OCI-M1 (cell line): ENCODE data around the gene MMP2.
A peak's percentile ranks its signal among the peaks of the same experiment; 100 is the strongest.

ENCODE experiments used
- DNase-seq: peaks from one replicate; lab custom pipeline; 2025; lab: John Stamatoyannopoulos, UW

Gene MMP2

DNA sequence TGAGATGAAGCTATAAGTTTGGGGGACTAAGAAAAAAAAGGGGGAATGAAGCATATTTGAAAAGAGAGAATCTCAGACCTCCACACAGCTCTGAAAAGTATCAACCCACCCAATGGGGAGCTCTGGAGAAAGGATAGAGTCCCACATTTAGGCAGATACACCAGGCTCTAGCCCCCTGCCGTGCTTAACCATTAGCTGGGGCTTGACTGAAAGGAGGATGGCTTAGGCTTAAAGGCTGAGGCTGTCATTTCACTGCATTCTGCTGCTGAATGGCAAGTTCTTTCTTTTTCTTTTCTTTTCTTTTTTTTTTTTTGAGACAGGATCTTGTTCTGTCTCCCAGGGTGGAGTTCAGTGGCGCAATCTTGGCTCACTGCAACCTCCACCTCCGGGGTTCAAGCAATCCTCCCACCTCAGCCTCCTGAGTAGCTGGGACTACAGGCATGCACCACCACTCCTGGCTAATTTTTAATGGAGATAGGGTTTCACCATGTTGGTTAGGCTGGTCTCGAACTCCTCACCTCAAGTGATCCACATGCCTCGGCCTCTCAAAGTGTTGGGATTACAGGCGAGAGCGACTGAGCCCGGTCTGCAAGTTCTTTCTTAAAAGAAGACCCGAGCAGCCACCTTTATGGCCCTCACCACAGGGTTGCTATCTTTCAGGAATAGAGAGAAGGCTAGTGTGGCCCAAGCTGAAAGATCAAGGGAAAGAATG lies 9.0 kb upstream of the MMP2 start:
- DNase-seq = no peak

DNA sequence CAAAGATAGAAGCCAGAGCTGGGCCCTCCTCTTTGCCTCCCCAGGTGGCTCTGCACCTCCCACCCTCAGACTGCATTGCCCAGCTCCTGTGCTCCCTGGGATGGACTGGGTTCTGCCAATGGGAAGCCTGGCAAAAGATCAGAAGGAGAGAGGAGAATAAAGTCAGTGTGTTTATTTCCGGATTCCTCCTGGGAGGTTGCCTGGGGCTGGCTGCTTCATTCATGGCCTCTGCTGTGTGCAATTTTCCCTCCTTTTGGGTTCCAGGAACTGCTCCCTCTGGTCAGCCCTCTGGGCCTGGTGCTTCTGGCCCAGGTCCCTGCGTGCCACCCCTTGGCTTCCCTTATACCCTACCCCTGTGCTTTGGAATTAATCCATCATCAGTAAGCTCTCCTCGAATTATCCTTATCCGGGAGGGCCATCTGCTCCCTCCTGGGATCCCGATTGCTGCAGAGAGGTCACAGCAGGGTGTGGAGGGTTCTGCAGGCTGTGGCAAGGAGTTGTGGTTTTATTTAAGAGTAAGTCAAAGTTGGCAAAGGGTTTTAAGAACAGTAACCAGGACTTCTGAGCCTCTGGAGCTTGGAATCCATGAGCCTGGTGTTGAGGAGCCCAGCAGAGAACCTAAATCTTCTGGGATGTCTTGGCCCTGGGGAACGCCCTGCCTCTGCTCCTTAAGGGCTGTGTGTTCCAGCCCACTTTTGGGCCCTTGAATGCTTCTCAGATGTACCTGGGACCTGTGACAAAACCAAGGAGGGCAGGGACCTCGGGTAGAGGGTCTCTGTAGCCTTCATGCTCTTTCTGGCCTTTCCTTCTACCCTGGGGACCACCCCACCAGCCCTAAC lies 8.2 kb upstream of the MMP2 start:
- peak; percentile 4 for DNase-seq

DNA sequence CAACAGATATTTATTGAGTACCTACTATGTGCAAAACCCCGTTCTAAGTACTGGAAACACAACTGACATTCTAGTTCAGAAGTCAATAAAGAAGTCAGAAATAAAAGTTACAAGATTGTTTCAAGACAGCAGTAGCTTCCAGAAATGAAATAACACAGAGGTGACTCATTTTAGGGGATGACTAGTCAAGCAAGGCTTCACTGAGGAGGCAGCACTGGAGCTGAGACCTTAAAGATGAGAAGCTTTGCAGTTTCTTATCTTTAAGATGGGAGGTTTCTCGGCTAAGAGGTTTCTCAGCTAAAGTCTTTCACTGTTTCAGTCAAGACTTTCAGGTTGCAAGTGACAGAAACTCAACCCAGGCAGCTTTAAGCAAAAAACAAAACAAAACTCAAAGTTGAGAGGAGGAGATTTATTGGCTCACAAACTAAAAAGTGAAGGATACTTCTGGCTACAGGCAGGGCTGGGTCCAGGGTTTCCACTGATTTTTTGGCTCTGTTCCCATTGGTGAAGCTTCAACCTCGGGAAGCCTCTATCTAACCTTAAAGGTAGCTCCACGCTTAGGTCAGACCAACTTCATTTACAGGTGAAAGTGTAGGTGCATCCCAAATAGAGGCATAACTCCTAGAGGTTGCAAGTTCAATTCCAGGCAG lies 7.4 kb upstream of the MMP2 start:
- peak; percentile 28 for DNase-seq

DNA sequence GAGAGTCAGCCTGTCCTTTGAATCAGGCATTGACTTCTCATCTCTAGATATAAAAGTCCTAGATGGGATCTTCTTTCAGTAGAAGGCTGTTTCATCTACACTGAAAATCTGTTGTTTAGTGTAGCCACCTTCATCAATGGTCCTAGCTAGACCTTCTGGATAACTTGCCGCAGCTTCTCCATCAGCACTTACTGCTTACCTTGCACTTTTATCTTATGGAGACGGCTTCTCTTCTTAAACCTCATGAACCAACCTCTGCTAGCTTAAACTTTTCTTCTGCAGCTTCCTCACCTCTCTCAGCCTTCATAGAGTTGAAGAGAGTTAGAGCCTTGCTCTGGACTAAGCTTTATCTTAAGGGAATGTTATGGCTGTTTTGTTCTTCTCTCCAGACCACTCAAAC lies 5.4 kb upstream of the MMP2 start:
- DNase-seq = no peak

DNA sequence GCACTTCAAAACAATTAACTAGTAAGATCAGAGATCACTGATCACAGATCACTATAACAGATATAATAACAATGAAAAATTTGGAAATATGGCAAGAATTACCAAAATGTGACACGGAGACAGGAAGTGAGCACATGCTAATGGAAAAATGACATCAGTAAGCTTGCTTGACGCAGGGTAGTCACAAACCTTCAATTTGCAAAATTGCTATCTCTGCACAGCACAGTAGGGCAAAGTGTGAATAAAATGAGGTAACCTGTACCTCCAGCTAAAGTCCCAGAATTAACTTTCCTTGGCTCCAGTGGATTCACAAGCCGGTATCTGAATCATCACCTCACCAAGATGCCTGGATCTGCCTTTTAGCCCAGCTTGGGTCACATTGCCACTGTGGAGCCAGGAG lies 4.2 kb upstream of the MMP2 start:
- DNase-seq = no peak

DNA sequence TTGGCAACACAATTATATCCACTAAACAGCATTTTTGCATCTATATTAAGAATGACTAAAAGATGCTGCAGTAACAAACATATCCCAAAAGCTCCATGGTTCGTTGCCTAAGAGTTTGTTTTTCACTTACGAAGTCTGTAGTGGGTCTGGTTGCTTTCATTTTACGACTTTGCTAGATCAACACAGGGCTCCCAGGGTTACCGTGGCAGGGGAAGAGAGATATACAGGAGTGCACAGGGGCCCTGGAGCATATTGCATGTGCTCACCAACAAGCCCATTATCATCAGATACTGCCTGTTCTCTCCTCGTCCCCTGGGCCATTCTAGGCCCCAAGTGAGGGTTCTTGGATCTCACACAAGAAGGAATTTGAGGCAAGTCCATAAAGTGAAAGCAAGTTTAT lies 3.1 kb upstream of the MMP2 start:
- DNase-seq = peak; percentile 27

DNA sequence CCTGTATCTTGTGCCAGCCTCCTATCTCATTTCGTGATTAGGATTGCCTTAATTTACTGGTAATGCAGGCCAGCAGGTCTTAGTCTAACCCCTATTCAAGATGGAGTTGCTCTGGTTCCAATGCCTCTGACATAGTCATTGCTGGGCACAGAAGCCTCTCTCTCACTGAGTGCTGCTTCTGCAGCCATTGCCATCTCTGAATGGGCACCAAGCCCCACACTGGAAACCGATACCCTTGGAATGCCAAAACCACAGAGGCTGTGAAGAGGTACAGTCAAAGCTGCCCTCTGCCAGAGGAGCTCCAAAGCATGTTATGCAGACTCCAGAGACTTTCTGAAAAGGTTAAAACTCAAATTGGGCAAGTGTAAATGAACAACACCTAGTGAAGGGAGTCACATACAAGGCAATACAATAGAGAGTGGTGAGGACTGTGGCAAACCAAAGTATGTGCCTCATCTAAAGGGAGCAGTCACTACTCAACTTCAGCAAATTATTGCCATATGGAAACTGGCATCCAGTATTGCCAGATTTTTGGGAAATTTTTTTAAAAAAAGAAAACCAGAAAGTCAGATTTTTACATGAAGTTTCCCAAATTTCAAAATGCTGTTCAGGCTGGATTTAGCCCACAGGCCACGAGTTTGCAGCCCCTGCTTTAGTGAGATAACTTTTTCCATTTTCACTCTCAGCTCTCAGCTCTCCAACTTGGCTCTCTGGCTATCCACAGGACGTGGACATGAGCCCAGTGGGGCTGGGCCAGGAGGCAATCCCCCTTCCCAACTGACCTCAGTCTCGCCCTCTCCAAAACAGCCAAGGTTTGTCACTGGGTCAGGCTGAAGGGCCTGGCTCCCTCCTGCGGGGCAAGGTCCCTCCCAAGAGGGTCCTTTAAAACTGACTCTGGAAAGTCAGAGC lies 2.1 kb upstream of the MMP2 start:
- DNase-seq = no peak

DNA sequence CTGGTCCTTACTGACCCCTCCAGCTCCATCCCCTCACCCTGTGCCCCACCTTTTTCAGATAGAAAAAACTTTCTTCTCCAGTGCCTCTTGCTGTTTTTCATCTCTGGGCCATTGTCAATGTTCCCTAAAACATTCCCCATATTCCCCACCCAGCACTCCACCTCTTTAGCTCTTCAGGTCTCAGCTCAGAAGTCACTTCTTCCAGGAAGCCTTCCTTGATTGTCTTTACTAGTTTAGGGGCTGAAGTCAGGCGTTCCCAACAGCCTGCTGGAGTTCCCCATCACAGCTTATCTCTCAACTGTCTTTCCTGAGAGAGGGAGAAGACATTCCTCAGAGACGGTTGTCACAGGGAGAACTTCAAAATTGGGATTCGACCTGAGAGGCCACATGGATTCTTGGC lies 1.3 kb upstream of the MMP2 start:
- no peak for DNase-seq

DNA sequence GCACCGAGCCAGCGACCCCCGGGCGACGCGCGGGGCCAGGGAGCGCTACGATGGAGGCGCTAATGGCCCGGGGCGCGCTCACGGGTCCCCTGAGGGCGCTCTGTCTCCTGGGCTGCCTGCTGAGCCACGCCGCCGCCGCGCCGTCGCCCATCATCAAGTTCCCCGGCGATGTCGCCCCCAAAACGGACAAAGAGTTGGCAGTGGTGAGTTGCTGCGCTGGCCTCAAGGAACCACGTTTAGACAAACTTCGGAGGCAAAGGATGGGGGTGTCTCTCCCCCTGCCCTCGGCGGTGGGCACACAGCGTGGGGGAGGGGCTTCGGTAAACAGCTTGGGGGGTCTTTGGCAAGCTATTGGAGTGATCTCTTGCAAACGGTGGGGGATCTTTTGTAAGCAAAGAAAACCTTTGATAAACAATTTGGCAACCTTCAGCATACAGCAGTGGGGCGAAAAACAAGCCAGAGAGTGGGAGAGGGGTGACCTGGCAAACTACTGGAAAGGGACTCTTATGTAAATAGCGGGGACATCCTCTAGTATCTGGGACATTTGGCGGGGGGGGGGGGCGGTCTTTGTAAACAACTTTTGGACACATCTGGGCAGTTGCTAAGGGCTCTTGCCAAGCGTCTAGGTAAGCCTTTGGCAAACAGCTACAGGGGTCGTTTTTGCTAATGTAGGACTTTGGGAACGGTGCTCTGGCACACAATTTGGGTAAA lies 587 bp downstream of the MMP2 start:
- DNase-seq = peak; percentile 25

DNA sequence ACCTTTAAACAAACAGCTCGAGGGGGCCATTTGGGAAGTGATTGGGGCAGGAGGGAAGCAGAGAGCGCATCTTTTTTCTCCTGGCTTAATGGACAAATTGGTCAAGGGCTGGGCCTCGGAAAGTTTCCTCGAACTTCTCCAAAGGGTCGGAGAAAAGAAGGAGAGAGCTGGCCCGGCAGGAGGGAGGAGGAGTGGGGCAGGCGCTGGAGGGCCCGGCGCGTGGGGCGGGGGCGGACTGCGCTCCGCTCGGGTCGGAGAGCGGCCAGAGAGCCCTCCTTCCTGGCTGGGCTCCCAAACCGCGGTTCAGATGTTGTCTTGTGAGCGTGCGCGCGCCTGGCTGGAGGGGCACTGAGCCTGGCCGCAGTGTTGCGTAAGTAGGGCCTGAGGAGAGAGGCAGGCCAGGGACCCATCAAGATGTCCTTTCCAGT lies 1.2 kb downstream of the MMP2 start:
- DNase-seq = peak; percentile 88

DNA sequence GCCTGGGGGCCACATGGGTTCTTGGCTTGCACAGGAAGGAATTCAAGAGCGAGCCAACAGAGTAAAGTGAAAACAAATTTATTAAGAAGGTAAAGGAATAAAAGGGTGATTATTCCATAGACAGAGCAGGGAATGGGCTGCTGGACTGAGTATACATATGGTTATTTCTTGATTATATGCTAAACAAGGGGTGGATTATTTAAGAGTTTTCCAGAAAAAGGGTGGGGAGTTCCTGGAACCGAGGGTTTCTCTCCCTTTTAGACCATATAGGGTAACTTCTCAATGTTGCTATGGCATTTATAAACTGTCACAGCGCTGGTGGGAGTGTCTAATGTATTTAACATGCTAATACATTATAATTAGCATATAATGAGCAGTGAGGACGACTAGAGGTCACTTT lies 2.0 kb downstream of the MMP2 start:
- peak; percentile 32 for DNase-seq

DNA sequence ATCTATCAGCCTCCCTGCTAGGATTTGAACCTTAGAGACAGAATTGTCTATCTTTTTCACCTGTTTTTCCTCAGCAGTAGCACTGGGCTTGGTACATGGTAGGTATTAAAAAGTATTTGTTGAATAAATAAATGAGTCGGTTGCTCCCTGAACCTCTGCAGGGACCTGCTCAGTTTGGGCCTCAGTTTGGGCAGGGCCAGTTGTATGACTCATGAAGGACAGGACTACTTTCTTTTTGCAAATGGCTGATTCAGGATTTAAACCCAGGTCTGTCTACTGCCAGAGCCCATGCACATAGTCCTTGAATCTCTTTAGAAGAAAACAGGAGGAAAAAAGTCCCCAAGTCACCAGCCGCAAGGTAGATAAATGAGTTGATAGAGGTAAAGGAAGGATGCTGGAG lies 3.1 kb downstream of the MMP2 start:
- DNase-seq = no peak

DNA sequence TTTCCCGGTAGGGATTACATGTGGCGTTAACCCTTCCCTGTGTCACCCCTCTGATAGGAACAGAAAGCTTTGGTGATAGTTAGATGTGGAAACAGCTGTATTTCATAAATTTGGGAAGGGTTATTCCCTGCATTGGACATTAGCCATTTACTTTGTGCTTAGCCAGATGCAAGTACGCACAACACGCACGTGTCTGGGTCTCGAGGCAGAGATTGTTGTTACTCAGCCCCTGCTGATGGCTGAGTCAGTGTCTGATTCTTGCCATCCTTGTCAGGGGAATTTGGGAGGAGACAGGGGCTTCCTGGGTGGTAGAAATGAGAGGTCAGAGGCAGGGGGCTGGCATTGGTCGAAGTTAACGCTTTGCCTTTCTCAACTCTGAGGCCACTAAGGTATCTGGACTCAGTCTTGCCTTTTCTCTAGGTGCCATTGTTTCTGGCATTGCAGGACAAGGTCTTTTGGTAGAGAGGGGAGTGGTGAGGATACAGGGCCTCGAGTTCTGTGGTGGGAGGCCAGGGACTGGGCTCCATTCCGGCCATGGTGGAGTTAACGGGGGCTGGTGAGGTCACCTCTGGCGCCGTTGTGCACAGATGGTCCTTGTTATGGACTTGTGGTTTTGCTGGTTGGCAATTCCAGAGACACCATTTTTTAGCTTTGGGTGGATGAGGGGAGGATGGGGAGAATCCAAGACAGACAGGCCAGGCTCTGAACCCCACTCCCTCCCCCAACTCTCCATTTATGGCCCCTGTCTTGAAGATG lies 8.2 kb downstream of the MMP2 start:
- DNase-seq = no peak

DNA sequence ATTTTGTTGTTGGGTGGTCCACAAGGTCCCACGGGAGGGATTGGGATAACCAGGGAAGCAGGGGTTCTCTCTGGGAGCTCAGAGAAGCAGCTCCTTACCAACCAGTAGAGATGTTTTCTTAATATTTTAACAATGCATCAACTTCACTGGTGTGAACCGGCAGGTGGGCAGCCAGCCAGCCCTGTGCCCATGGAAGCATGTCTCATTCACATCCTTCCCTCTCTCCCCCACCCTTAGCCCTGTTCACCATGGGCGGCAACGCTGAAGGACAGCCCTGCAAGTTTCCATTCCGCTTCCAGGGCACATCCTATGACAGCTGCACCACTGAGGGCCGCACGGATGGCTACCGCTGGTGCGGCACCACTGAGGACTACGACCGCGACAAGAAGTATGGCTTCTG lies 9.3 kb downstream of the MMP2 start:
- DNase-seq = no peak

DNA sequence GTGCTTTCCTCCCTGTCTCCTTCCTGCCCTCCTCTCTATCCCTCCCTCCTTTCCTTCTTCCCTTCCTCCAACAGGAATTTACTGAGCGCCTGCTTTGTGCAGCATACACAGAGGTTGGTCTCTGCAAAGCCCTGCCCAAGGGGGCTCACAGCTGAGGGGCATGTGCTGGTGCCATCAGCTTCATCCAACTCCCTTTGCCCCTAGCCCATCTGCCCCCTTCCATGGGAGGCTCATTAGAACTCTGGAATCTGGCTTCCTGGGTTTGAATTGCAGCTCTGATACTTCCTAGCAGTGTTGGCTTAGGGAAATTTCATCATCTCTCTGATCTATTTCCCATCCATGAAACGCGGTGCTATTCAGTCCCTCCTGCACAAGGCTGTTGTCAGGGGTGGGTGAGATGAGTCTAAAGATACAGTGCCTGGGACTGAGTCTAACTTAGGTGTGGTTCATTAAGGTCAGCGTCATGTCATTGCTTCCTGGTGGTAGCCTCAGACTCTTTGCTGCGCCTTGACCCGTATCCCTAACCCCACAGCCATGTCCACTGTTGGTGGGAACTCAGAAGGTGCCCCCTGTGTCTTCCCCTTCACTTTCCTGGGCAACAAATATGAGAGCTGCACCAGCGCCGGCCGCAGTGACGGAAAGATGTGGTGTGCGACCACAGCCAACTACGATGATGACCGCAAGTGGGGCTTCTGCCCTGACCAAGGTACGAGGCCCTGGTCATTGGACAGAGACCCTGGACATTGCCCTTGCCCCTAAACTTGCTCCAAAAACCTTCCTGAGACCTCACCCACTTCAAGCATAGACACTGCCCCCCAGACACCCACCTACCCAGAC lies 10.3 kb downstream of the MMP2 start:
- DNase-seq = no peak

DNA sequence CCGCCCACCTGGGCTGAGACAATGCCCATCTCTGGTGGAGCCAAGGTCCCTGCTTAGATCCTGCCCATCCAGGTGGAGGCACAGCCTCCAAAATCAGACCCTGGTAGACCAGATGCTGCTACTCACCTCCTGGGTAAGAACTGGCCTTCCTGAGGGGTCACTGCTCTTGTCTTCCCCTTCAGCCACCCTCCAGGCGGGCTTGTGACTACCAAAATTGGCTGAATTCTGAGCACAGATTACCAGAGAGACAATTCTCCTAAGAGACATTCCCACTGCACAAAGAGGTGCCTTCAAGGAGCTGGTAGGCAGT lies 10.9 kb downstream of the MMP2 start:
- DNase-seq = no peak

DNA sequence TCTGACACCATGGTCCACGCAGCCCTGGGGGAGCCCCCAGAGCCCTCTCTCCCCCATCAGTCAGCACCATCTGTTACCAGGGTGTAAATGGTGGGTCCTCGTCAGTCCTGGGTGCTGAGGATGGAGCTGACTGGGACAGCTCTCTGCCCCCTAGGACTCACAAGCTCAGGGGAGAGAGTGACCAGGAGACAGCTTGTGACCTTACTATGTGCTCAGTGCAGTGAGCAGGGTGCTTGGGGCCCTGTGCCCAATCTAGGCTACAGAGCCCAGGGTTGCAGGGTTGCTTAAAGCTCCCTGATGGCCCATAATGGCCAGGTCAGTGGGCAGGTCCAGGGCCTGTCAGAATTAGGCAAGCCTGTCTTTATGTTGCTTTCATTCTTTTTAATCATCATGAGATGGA lies 11.3 kb downstream of the MMP2 start:
- no peak for DNase-seq

DNA sequence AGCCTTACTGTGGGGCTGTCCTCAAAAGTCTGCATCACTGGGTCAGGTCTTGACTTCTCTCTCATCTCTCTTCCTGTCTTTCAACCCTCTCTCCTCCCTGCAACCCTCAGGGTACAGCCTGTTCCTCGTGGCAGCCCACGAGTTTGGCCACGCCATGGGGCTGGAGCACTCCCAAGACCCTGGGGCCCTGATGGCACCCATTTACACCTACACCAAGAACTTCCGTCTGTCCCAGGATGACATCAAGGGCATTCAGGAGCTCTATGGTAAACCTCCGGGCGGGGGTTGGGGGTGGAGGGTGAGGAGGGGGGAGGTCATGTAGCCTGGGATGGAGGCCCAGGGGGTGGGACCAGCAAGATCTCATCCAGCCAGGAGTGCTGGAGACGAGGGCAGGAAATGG lies 12.7 kb downstream of the MMP2 start:
- DNase-seq = no peak

DNA sequence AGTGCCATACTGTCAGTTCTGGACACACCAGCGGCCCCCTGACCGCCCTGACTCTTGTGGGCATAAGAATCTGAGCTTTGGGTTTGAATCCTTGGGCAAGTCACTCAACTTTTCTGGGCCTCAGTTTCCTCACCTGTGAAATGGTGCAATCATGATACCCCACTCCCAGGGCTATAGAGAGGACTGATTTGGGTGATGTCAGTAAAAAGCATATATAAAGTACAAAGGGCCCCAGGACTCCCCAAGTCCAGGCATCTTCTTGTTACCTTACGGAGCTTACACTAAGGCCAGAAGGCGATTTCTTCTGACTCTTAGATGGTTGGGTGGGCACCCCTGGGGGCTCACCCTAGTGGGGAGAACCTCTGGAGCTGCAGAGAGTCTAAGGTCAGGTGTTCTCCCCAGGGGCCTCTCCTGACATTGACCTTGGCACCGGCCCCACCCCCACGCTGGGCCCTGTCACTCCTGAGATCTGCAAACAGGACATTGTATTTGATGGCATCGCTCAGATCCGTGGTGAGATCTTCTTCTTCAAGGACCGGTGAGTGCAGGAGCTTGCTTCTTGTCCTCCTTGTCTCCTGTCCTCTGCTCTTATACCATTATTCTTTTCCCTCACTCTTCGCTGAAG lies 13.9 kb downstream of the MMP2 start:
- DNase-seq = no peak
